Panc1 (cell line): ENCODE data around the gene PHC2. TPM values are rescaled to one million over a fixed set of nuclear protein-coding genes. Genes with fewer than 3 reads are reported as not detected.

ENCODE experiments used
- ATAC-seq: fragments of 200-7000 bp; cut with Tn5 transposase; 2 replicates; pipeline ENCODE4 v1.9.1; 2020; ENCODE audit warnings: mild to moderate bottlenecking, moderate library complexity
- BruUV-seq: library from RNA; stranded (reverse); fragments of 400-500 nt; replicated peaks from 2 replicates; lab custom pipeline; 2021; lab: Mats Ljungman, UMichigan
- CTCF ChIA-PET: fragments of 300-600 bp; sonication (Branson Sonifier 250); formaldehyde crosslinking; loops from one replicate; lab custom pipeline; 2022; ENCODE audit warnings: antibody characterized with exemption; lab: Charles Lee
- POLR2A ChIA-PET: fragments of 300-600 bp; sonication (Branson Sonifier 250); formaldehyde crosslinking; loops from one replicate; lab custom pipeline; 2022; ENCODE audit warnings: antibody characterized with exemption; lab: Charles Lee
- DNase-seq: peaks from one replicate; pipeline ENCODE4 v3.0.0-alpha.2; 2010; ENCODE audit warnings: low read depth, low spot score
- H3K27ac ChIP-seq: 2 replicates; pipeline ENCODE4 v1.5.1; 2011; ENCODE audit warnings: mild to moderate bottlenecking, low read length, inconsistent platforms
- H3K27me3 ChIP-seq: fragments of 200-500 bp; sonication (Bioruptor generic); 2 replicates; pipeline ENCODE4 v1.6.0; 2014; ENCODE audit warnings: low read length, inconsistent platforms; ENCODE audit not compliant: control insufficient read depth, insufficient read depth
- H3K36me3 ChIP-seq: fragments of 200-500 bp; sonication (Bioruptor generic); 2 replicates; pipeline ENCODE4 v1.5.1; 2014; ENCODE audit warnings: inconsistent platforms, mild to moderate bottlenecking, low read length, moderate library complexity; ENCODE audit not compliant: control insufficient read depth, insufficient read depth
- H3K4me1 ChIP-seq: 2 replicates; pipeline ENCODE4 v1.5.1; 2011; ENCODE audit warnings: inconsistent platforms, mild to moderate bottlenecking, low read length, moderate library complexity; ENCODE audit not compliant: control insufficient read depth, insufficient read depth
- H3K4me3 ChIP-seq, 2 experiments: 2 replicates each; pipeline ENCODE4 v1.5.1; 2011 to 2012; ENCODE audit warnings: low read depth in 2 of 2, low read length in 2 of 2, mild to moderate bottlenecking in 2 of 2, inconsistent platforms in 1 of 2, moderate library complexity in 1 of 2
- H3K9me3 ChIP-seq: fragments of 200-500 bp; sonication (Bioruptor generic); 2 replicates; pipeline ENCODE4 v1.5.1; 2014; ENCODE audit warnings: low read depth, mild to moderate bottlenecking, inconsistent platforms, low read length, moderate library complexity; ENCODE audit not compliant: control insufficient read depth, insufficient read depth
- CTCF ChIP-seq: fragments of 450-650 bp; IDR thresholded peaks from 2 replicates; pipeline ENCODE4 v1.5.1; 2017; ENCODE audit warnings: mild to moderate bottlenecking
- POLR2AphosphoS5 ChIP-seq: IDR thresholded peaks from 2 replicates; pipeline ENCODE4 v1.6.1; 2012; ENCODE audit warnings: mild to moderate bottlenecking, low read depth, low read length, moderate library complexity
- SIN3A ChIP-seq: IDR thresholded peaks from 2 replicates; pipeline ENCODE4 v1.6.1; 2012; ENCODE audit warnings: low read depth, mild to moderate bottlenecking, low read length, moderate library complexity, borderline replicate concordance; ENCODE audit not compliant: insufficient read depth
- TCF7L2 ChIP-seq: IDR thresholded peaks from 2 replicates; pipeline ENCODE4 v1.6.1; 2011; ENCODE audit warnings: mild to moderate bottlenecking, low read depth, low read length, inconsistent platforms
- in situ Hi-C: cut with HindIII; loops from 2 replicates; pipeline ENCODE4 v1.10.0; 2016; ENCODE audit warnings: low sequenced_read_pairs, low pct_unique_long_range_greater_than_20kb
- intact Hi-C: fragments of 100-400 bp; cut with micrococcal nuclease; formaldehyde crosslinking; loops from one replicate; pipeline ENCODE4 v1.10.0; 2022; ENCODE audit not compliant: unreplicated experiment
- total RNA-seq: library from RNA; stranded (reverse); gene quantifications from one replicate; pipeline ENCODE4 v1.2.1, GENCODE V29; 2021; ENCODE audit not compliant: unreplicated experiment
- TF ChIP-seq, protein P1 (sequence below), 2 experiments: IDR thresholded peaks; 2 replicates each; pipeline ENCODE4 v1.6.1; 2011 to 2012; ENCODE audit warnings: low read depth in 2 of 2, control low read depth in 1 of 2, low read length in 1 of 2, mild to moderate bottlenecking in 1 of 2, moderate library complexity in 1 of 2; ENCODE audit not compliant: insufficient read depth in 1 of 2

PHC2 gene
- total RNA-seq, 1 experiment from 2014 or later = 122 TPM

GRCh38 chr1:33347650-33347992 lies 83.3 kb downstream of the PHC2 start:
- Histone ChIP-seq H3K27ac (peak overlapping the region; percentile 93), H3K4me1 (peaks cover 57% of the 10 kb centered on the region), H3K27me3 (no peaks in the 10 kb centered on the region), H3K4me3 (peak overlapping the region; percentile 81 to 90), H3K9me3 (no peaks in the 10 kb centered on the region), H3K36me3 (peaks cover 7% of the 10 kb centered on the region)
- ATAC-seq (no peak), DNase-seq (no peak)
- ChIA-PET CTCF (no interaction called here), POLR2A (no interaction called here)
- intact Hi-C loops (no loop called here), in situ Hi-C loops (no loop called here)
- no TSS peak for BruUV-seq
- TF ChIP-seq TCF7L2 (no peak), POLR2AphosphoS5 (peak; percentile 55)

- Histone ChIP-seq H3K4me3 (peak overlapping the region; percentile 81 to 90), H3K36me3 (peaks cover 7% of the 10 kb centered on the region), H3K4me1 (peaks cover 62% of the 10 kb centered on the region), H3K27ac (peak overlapping the region; percentile 93), H3K27me3 (no peaks in the 10 kb centered on the region), H3K9me3 (no peaks in the 10 kb centered on the region)
- no peak for TF ChIP-seq SIN3A
- peak; percentile 46; the same call in 1 of the 2 replicates for TF ChIP-seq POLR2AphosphoS5
- in situ Hi-C loops = no loop called here
- intact Hi-C loops = no loop called here
- TSS peak; percentile 76 for BruUV-seq
- peak; percentile 96 for DNase-seq
- CTCF ChIA-PET = no interaction called here
- POLR2A ChIA-PET = no interaction called here
- peak; percentile 29 for ATAC-seq
Observed at GRCh38 chr1:33346927-33347649, 83.8 kb downstream of the PHC2 start.

GRCh38 chr1:33346533-33346926 lies 84.4 kb downstream of the PHC2 start:
- intact Hi-C loops = no loop called here
- CTCF ChIA-PET = no interaction called here
- TF ChIP-seq TCF7L2 (no peak), SIN3A (no peak), CTCF (no peak), POLR2AphosphoS5 (no peak)
- TF ChIP-seq, protein P1, sequence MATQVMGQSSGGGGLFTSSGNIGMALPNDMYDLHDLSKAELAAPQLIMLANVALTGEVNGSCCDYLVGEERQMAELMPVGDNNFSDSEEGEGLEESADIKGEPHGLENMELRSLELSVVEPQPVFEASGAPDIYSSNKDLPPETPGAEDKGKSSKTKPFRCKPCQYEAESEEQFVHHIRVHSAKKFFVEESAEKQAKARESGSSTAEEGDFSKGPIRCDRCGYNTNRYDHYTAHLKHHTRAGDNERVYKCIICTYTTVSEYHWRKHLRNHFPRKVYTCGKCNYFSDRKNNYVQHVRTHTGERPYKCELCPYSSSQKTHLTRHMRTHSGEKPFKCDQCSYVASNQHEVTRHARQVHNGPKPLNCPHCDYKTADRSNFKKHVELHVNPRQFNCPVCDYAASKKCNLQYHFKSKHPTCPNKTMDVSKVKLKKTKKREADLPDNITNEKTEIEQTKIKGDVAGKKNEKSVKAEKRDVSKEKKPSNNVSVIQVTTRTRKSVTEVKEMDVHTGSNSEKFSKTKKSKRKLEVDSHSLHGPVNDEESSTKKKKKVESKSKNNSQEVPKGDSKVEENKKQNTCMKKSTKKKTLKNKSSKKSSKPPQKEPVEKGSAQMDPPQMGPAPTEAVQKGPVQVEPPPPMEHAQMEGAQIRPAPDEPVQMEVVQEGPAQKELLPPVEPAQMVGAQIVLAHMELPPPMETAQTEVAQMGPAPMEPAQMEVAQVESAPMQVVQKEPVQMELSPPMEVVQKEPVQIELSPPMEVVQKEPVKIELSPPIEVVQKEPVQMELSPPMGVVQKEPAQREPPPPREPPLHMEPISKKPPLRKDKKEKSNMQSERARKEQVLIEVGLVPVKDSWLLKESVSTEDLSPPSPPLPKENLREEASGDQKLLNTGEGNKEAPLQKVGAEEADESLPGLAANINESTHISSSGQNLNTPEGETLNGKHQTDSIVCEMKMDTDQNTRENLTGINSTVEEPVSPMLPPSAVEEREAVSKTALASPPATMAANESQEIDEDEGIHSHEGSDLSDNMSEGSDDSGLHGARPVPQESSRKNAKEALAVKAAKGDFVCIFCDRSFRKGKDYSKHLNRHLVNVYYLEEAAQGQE (IDR thresholded peaks at IDR 0.05; ENCODE audit: insufficient read depth in 1 of 2, low read depth in 2 of 2, low read length in 1 of 2) = no peak
- ATAC-seq = no peak
- POLR2A ChIA-PET = no interaction called here
- Histone ChIP-seq H3K27ac (peak overlapping the region; percentile 93), H3K36me3 (peaks cover 7% of the 10 kb centered on the region), H3K9me3 (no peaks in the 10 kb centered on the region), H3K27me3 (no peaks in the 10 kb centered on the region), H3K4me1 (peaks cover 68% of the 10 kb centered on the region), H3K4me3 (peak overlapping the region; percentile 81 to 90)
- in situ Hi-C loops = no loop called here
- no TSS peak for BruUV-seq
- DNase-seq = peak; percentile 81
